Panc1 (cell line): Measurements from ENCODE around the gene CCDC102A. TPM values are rescaled to one million over a fixed set of nuclear protein-coding genes. Genes with fewer than 3 reads are reported as not detected.

Experiments
- ATAC-seq: fragments of 200-7000 bp; cut with Tn5 transposase; 2 replicates; pipeline ENCODE4 v1.9.1; 2020; ENCODE audit warnings: mild to moderate bottlenecking, moderate library complexity
- BruUV-seq: library from RNA; stranded (reverse); fragments of 400-500 nt; replicated peaks from 2 replicates; lab custom pipeline; 2021; lab: Mats Ljungman, UMichigan
- CTCF ChIA-PET: fragments of 300-600 bp; sonication (Branson Sonifier 250); formaldehyde crosslinking; loops from one replicate; lab custom pipeline; 2022; ENCODE audit warnings: antibody characterized with exemption; lab: Charles Lee
- POLR2A ChIA-PET: fragments of 300-600 bp; sonication (Branson Sonifier 250); formaldehyde crosslinking; loops from one replicate; lab custom pipeline; 2022; ENCODE audit warnings: antibody characterized with exemption; lab: Charles Lee
- DNase-seq: peaks from one replicate; pipeline ENCODE4 v3.0.0-alpha.2; 2010; ENCODE audit warnings: low read depth, low spot score
- H3K27ac ChIP-seq: 2 replicates; pipeline ENCODE4 v1.5.1; 2011; ENCODE audit warnings: mild to moderate bottlenecking, low read length, inconsistent platforms
- H3K27me3 ChIP-seq: fragments of 200-500 bp; sonication (Bioruptor generic); 2 replicates; pipeline ENCODE4 v1.6.0; 2014; ENCODE audit warnings: low read length, inconsistent platforms; ENCODE audit not compliant: control insufficient read depth, insufficient read depth
- H3K36me3 ChIP-seq: fragments of 200-500 bp; sonication (Bioruptor generic); 2 replicates; pipeline ENCODE4 v1.5.1; 2014; ENCODE audit warnings: inconsistent platforms, mild to moderate bottlenecking, low read length, moderate library complexity; ENCODE audit not compliant: control insufficient read depth, insufficient read depth
- H3K4me1 ChIP-seq: 2 replicates; pipeline ENCODE4 v1.5.1; 2011; ENCODE audit warnings: inconsistent platforms, mild to moderate bottlenecking, low read length, moderate library complexity; ENCODE audit not compliant: control insufficient read depth, insufficient read depth
- H3K4me3 ChIP-seq, 2 experiments: 2 replicates each; pipeline ENCODE4 v1.5.1; 2011 to 2012; ENCODE audit warnings: low read depth in 2 of 2, low read length in 2 of 2, mild to moderate bottlenecking in 2 of 2, inconsistent platforms in 1 of 2, moderate library complexity in 1 of 2
- H3K9me3 ChIP-seq: fragments of 200-500 bp; sonication (Bioruptor generic); 2 replicates; pipeline ENCODE4 v1.5.1; 2014; ENCODE audit warnings: low read depth, mild to moderate bottlenecking, inconsistent platforms, low read length, moderate library complexity; ENCODE audit not compliant: control insufficient read depth, insufficient read depth
- POLR2AphosphoS5 ChIP-seq: IDR thresholded peaks from 2 replicates; pipeline ENCODE4 v1.6.1; 2012; ENCODE audit warnings: mild to moderate bottlenecking, low read depth, low read length, moderate library complexity
- SIN3A ChIP-seq: IDR thresholded peaks from 2 replicates; pipeline ENCODE4 v1.6.1; 2012; ENCODE audit warnings: low read depth, mild to moderate bottlenecking, low read length, moderate library complexity, borderline replicate concordance; ENCODE audit not compliant: insufficient read depth
- TCF7L2 ChIP-seq: IDR thresholded peaks from 2 replicates; pipeline ENCODE4 v1.6.1; 2011; ENCODE audit warnings: mild to moderate bottlenecking, low read depth, low read length, inconsistent platforms
- in situ Hi-C: cut with HindIII; loops from 2 replicates; pipeline ENCODE4 v1.10.0; 2016; ENCODE audit warnings: low sequenced_read_pairs, low pct_unique_long_range_greater_than_20kb
- intact Hi-C: fragments of 100-400 bp; cut with micrococcal nuclease; formaldehyde crosslinking; loops from one replicate; pipeline ENCODE4 v1.10.0; 2022; ENCODE audit not compliant: unreplicated experiment
- total RNA-seq: library from RNA; stranded (reverse); gene quantifications from one replicate; pipeline ENCODE4 v1.2.1, GENCODE V29; 2021; ENCODE audit not compliant: unreplicated experiment
- TF ChIP-seq, protein P1 (sequence below): fragments of 450-650 bp; IDR thresholded peaks from 2 replicates; pipeline ENCODE4 v1.5.1; 2017; ENCODE audit warnings: mild to moderate bottlenecking
- TF ChIP-seq, protein P2 (sequence below), 2 experiments: IDR thresholded peaks; 2 replicates each; pipeline ENCODE4 v1.6.1; 2011 to 2012; ENCODE audit warnings: low read depth in 2 of 2, control low read depth in 1 of 2, low read length in 1 of 2, mild to moderate bottlenecking in 1 of 2, moderate library complexity in 1 of 2; ENCODE audit not compliant: insufficient read depth in 1 of 2

CCDC102A gene
- total RNA-seq, 1 experiment from 2014 or later = 12.9 TPM

DNA sequence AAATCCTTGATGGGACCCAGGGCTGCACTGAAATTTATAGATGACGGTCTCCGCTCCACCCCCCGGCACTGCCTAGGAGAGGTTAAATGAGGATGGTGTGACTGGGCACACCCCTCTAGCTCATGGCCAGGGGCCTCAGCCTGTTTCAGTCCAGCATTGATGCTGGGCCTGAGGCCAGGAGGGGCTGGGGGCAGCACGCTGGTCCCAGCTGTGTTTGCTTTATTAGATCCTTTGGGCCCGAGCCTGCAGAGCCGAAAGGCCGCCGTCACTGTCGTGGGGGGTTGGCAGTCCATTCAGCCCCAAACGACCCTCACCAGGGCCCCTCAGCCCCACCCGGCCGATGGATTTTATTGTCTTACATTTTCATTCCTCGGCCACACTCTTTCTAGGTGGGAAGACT, 39.2 kb downstream of the CCDC102A start:
- no peak for DNase-seq
- intact Hi-C loops = no loop called here
- POLR2A ChIA-PET = interaction anchor here (0.7 kb wide), 1 partner anchor 11 kb away, joined by 9 read pairs; the partner anchor contains the start of gene DOK4
- no TSS peak for BruUV-seq
- Histone ChIP-seq H3K27me3 (no peaks in the 10 kb centered on the region), H3K27ac (no peak overlapping the region), H3K36me3 (no peaks in the 10 kb centered on the region), H3K4me3 (no peak overlapping the region), H3K4me1 (no peaks in the 10 kb centered on the region), H3K9me3 (no peaks in the 10 kb centered on the region)
- in situ Hi-C loops = no loop called here
- TF ChIP-seq POLR2AphosphoS5 (no peak), SIN3A (no peak), TCF7L2 (no peak)
- TF ChIP-seq, protein P1, sequence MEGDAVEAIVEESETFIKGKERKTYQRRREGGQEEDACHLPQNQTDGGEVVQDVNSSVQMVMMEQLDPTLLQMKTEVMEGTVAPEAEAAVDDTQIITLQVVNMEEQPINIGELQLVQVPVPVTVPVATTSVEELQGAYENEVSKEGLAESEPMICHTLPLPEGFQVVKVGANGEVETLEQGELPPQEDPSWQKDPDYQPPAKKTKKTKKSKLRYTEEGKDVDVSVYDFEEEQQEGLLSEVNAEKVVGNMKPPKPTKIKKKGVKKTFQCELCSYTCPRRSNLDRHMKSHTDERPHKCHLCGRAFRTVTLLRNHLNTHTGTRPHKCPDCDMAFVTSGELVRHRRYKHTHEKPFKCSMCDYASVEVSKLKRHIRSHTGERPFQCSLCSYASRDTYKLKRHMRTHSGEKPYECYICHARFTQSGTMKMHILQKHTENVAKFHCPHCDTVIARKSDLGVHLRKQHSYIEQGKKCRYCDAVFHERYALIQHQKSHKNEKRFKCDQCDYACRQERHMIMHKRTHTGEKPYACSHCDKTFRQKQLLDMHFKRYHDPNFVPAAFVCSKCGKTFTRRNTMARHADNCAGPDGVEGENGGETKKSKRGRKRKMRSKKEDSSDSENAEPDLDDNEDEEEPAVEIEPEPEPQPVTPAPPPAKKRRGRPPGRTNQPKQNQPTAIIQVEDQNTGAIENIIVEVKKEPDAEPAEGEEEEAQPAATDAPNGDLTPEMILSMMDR = no peak
- TF ChIP-seq, protein P2, sequence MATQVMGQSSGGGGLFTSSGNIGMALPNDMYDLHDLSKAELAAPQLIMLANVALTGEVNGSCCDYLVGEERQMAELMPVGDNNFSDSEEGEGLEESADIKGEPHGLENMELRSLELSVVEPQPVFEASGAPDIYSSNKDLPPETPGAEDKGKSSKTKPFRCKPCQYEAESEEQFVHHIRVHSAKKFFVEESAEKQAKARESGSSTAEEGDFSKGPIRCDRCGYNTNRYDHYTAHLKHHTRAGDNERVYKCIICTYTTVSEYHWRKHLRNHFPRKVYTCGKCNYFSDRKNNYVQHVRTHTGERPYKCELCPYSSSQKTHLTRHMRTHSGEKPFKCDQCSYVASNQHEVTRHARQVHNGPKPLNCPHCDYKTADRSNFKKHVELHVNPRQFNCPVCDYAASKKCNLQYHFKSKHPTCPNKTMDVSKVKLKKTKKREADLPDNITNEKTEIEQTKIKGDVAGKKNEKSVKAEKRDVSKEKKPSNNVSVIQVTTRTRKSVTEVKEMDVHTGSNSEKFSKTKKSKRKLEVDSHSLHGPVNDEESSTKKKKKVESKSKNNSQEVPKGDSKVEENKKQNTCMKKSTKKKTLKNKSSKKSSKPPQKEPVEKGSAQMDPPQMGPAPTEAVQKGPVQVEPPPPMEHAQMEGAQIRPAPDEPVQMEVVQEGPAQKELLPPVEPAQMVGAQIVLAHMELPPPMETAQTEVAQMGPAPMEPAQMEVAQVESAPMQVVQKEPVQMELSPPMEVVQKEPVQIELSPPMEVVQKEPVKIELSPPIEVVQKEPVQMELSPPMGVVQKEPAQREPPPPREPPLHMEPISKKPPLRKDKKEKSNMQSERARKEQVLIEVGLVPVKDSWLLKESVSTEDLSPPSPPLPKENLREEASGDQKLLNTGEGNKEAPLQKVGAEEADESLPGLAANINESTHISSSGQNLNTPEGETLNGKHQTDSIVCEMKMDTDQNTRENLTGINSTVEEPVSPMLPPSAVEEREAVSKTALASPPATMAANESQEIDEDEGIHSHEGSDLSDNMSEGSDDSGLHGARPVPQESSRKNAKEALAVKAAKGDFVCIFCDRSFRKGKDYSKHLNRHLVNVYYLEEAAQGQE (IDR thresholded peaks at IDR 0.05; ENCODE audit: insufficient read depth in 1 of 2, low read depth in 2 of 2, low read length in 1 of 2) = no peak
- ATAC-seq = no peak
- CTCF ChIA-PET = no interaction called here

DNA sequence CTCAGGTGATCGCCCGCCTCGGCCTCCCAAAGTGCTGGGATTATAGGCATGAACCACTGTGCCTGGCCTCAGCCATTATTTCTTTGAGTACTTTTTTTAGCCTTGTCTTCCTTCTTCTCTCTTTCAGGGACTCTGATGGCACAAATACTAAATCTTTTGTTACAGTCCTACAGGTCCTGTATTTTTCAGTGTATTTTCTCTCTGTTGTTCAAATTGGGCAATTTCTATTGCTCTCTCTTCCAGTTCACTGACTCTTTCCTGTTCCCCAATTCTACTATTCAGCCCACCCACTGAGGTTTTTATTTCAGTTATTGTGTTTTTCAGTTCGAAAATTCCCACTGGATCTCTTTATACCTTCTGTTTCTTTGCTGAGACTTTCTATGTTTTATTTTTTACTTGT, 42.6 kb downstream of the CCDC102A start:
- BruUV-seq = no TSS peak
- no peak overlapping the region for H3K4me3 ChIP-seq
- no peak overlapping the region for H3K27ac ChIP-seq
- CTCF ChIA-PET = no interaction called here
- H3K4me1 ChIP-seq = no peaks in the 10 kb centered on the region
- in situ Hi-C loops = no loop called here
- no peak for ATAC-seq
- intact Hi-C loops = no loop called here
- no peak for DNase-seq
- TF ChIP-seq, protein P2 (IDR thresholded peaks at IDR 0.05; ENCODE audit: insufficient read depth in 1 of 2, low read depth in 2 of 2, low read length in 1 of 2) = no peak
- no peak for TF ChIP-seq TCF7L2
- TF ChIP-seq SIN3A = no peak
- TF ChIP-seq POLR2AphosphoS5 = no peak
- TF ChIP-seq, protein P1 = no peak
- H3K27me3 ChIP-seq = no peaks in the 10 kb centered on the region
- no peaks in the 10 kb centered on the region for H3K9me3 ChIP-seq
- no peaks in the 10 kb centered on the region for H3K36me3 ChIP-seq
- POLR2A ChIA-PET = no interaction called here
